ENCODE data around the gene TMEM203.
A peak's percentile ranks its signal among the peaks of the same experiment; 100 is the strongest.

Gene TMEM203

DNA sequence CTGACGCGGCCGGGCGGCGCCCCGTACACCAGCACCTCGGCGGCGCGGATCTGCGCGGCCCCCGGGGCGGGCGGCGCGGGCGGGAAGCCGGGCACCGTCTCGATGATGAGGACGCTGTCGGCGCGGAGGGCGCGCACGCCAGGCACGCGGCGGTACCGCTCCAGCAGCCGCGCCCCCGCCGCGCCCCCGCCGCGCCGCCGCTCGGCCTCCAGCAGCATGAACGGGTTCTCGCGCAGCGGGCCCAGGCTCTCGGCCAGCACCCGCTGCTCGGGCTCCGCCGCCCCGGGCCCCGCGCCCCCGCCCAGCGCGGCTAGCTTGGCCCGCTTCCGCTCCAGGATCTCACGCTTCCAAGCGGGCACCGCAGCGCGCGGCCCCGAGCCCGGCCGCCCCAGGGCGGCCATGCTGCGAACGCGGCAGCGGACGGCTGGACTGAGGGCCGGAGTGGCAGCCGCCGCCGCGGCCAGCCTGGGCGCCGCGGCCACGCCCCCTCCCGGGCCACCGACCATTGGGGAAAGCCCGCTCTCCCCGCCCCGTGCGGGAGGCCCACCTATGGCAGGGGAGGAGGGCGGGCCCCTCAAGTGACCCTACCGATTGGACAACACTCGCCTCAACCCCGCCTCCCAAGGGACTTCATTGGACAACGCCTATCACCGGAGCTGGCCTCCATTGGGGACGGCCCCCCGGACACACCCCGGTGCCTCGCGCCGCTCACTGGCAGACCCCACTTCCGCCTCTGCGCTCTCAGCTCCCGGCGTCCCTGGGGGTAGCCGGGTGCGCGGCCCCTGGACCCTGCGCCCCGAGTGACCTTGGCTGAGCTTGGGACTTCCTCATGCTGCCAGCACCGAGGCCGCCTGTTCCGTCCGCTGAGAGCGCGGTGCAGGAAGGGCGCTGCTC lies 4.9 kb downstream of the TMEM203 start, which contains the start of gene TPRN:
TSS of gene TPRN (minus strand) at position 431 of the 894 bp plus-strand sequence. CDS start at position 401, 30 bp downstream.
- Histone ChIP-seq H3K4me1 (ENCODE audit: low read length) (peaks cover 26% of the 10 kb centered on the region), H3K9me3 (ENCODE audit: insufficient read depth, low read length) (no peaks in the 10 kb centered on the region), H3K27me3 (ENCODE audit: low read depth, low read length) (no peaks in the 10 kb centered on the region), H2AFZ (ENCODE audit: low read depth, low read length) (no peak within 1 kb of the TSS), H3K9ac (ENCODE audit: low read length) (peak within 1 kb of the TSS; percentile 76), H3K4me3 (ENCODE audit: low read length) (peak within 1 kb of the TSS; percentile 86), H3K36me3 (replicated peaks; ENCODE audit: low read depth, low read length) (no peaks in the 10 kb centered on the region), H3K27ac (ENCODE audit: low read length) (peak within 1 kb of the TSS; percentile 60), H4K20me1 (ENCODE audit: insufficient read depth, low read length) (no peaks in the 10 kb centered on the region; the same call in 1 of the 2 replicates), H3K4me2 (ENCODE audit: low read length) (peak within 1 kb of the TSS; percentile 91), H3K79me2 (ENCODE audit: low read length) (peaks cover 41% of the 10 kb centered on the region)
- no peak for TF ChIP-seq EZH2phosphoT487 (IDR thresholded peaks at IDR 0.05; ENCODE audit: low read depth)
- TF ChIP-seq, protein P1, sequence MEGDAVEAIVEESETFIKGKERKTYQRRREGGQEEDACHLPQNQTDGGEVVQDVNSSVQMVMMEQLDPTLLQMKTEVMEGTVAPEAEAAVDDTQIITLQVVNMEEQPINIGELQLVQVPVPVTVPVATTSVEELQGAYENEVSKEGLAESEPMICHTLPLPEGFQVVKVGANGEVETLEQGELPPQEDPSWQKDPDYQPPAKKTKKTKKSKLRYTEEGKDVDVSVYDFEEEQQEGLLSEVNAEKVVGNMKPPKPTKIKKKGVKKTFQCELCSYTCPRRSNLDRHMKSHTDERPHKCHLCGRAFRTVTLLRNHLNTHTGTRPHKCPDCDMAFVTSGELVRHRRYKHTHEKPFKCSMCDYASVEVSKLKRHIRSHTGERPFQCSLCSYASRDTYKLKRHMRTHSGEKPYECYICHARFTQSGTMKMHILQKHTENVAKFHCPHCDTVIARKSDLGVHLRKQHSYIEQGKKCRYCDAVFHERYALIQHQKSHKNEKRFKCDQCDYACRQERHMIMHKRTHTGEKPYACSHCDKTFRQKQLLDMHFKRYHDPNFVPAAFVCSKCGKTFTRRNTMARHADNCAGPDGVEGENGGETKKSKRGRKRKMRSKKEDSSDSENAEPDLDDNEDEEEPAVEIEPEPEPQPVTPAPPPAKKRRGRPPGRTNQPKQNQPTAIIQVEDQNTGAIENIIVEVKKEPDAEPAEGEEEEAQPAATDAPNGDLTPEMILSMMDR (IDR thresholded peaks at IDR 0.05; ENCODE audit: low read depth, low read length): no peak

DNA sequence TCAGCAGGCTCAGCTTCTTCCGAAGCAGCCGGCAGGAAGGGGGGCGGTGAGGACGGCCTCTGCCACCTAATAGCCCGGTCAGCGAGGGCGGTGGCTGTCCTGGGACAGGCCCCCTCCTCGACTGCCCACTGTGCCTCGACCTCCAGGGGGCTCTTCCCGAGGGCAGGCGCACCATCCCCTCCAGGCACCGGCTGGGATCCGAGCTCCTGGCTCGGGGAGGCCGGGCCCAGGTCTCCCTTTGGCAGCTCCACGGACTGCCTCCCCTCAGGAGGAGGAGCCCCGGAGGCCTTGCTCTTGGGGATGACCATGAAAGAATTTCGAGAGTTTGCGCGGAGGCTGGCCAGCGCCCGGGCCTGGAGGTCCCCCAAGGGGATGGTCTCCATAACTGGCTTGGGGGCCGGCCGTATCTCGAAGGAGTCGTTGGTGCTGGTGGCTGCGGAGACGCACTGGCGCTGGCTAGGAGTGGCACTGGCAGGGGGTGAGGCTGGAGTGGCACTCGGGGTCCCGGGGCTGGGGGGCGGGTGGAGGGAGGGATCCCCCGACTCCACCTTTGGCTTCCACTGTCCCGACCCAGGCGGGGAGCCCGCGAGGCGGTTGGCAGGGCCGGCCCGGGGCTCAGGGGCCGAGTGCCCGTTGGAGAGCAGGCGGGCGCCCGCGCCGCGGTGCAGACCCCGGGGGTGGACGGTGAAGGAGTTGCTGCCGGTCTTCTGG lies 5.9 kb downstream of the TMEM203 start:
- H3K9me3 ChIP-seq (ENCODE audit: insufficient read depth, low read length): no peaks in the 10 kb centered on the region
- peak overlapping the region; percentile 76 for H3K4me3 ChIP-seq (ENCODE audit: low read length)
- H3K9ac ChIP-seq (ENCODE audit: low read length): peak overlapping the region; percentile 49
- H3K4me1 ChIP-seq (ENCODE audit: low read length): peaks cover 24% of the 10 kb centered on the region
- H3K27me3 ChIP-seq (ENCODE audit: low read depth, low read length): no peaks in the 10 kb centered on the region
- peaks cover 32% of the 10 kb centered on the region for H3K79me2 ChIP-seq (ENCODE audit: low read length)
- H4K20me1 ChIP-seq (ENCODE audit: insufficient read depth, low read length): no peaks in the 10 kb centered on the region; the same call in 1 of the 2 replicates
- no peak overlapping the region for H2AFZ ChIP-seq (ENCODE audit: low read depth, low read length)
- no peaks in the 10 kb centered on the region for H3K36me3 ChIP-seq (replicated peaks; ENCODE audit: low read depth, low read length)
- H3K4me2 ChIP-seq (ENCODE audit: low read length): peak overlapping the region; percentile 78
- H3K27ac ChIP-seq (ENCODE audit: low read length): no peak overlapping the region
- TF ChIP-seq, protein P1 (IDR thresholded peaks at IDR 0.05; ENCODE audit: low read depth, low read length): no peak
- no peak for TF ChIP-seq EZH2phosphoT487 (IDR thresholded peaks at IDR 0.05; ENCODE audit: low read depth)

DNA sequence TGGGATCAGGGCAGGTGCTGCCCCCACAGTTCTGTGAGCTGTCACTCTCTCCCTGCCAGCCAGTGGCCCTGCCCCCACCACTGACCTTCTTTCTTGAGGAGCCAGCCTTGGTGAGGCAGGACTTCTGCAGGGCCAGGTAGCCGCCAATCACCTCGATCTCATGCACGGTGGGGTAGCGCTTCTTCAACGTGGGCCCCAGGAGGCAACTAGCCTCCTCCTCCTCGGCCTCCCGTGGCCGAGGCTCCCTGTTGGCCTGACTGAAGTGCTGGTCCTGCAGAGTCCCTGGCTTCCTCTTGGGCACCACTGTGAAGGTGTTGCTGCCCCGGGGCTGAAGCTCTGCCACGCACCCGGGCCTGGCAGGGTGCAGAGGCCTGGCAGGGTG lies 6.6 kb downstream of the TMEM203 start:
- Histone ChIP-seq H2AFZ (ENCODE audit: low read depth, low read length) (no peak overlapping the region), H3K79me2 (ENCODE audit: low read length) (peaks cover 25% of the 10 kb centered on the region), H3K4me2 (ENCODE audit: low read length) (no peak overlapping the region), H3K27ac (ENCODE audit: low read length) (no peak overlapping the region), H4K20me1 (ENCODE audit: insufficient read depth, low read length) (no peaks in the 10 kb centered on the region), H3K4me3 (ENCODE audit: low read length) (no peak overlapping the region), H3K36me3 (replicated peaks; ENCODE audit: low read depth, low read length) (no peaks in the 10 kb centered on the region), H3K4me1 (ENCODE audit: low read length) (peaks cover 17% of the 10 kb centered on the region), H3K27me3 (ENCODE audit: low read depth, low read length) (no peaks in the 10 kb centered on the region), H3K9me3 (ENCODE audit: insufficient read depth, low read length) (no peaks in the 10 kb centered on the region), H3K9ac (ENCODE audit: low read length) (no peak overlapping the region)
- TF ChIP-seq, protein P1 (IDR thresholded peaks at IDR 0.05; ENCODE audit: low read depth, low read length): no peak
- no peak for TF ChIP-seq EZH2phosphoT487 (IDR thresholded peaks at IDR 0.05; ENCODE audit: low read depth)

All from OCI-LY3 (cell line).